HG02571 (cell line): ENCODE results near the gene PCNA.
A peak's percentile ranks its signal among the peaks of the same experiment; 100 is the strongest.
"Not testable (repeated sequence)": the region's sequence is repeated elsewhere in the genome, so short reads cannot be mapped to it uniquely, and the experiment has no call there.

Source experiments
- ATAC-seq: cut with Tn5 transposase; IDR thresholded peaks from one replicate; pipeline ENCODE4 v1.9.1; 2021; ENCODE audit warnings: mild to moderate bottlenecking, moderate library complexity; ENCODE audit not compliant: unreplicated experiment

Gene PCNA

GRCh38 chr20:5099909-5100308, 19.8 kb downstream of the PCNA start:
- not testable (repeated sequence) for ATAC-seq

DNA sequence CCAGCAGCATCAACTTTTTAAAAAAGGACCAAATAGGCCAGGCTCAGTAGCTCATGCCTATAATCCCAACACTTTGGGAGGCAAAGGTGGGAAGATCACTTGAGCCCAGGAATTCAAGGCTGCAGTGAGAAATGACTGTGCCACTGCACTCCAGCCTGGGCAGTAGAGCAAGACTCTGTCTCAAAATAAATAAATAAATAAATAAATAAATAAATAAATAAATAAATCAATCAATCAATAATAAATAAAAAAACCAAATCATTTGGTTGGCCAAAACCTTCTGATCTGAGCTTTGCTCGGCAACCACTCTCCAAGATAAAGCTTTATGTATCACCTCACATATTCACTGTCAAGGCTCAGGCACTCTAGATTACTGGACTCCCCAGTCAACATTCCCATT, 20.7 kb downstream of the PCNA start:
- not testable (repeated sequence) for ATAC-seq

DNA sequence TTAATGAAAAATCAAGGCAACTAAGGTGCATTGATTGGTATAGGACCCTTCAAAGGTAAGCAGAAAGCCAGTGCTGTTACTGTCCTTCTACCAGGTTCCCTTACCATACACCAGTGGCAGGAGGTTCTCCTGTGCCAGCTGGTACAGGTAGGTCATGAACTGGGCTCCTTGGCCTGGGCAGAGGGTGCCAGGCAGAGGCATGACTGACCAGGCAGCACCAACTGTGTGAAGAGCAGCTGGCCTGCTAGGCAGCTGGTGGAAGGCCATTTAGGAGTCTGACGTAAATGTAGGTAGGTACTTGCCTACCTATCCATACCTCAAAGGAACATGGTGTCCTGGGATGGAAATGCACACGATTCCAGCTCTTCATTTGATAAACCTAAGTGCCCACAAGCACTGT, 23.3 kb downstream of the PCNA start:
- no peak for ATAC-seq

- ATAC-seq, result no peak
These were observed 23.8 kb downstream of the PCNA start for GRCh38 chr20:5095931-5096330.

- ATAC-seq, result no peak
These were observed 24.3 kb downstream of the PCNA start for GRCh38 chr20:5095454-5095853.

DNA sequence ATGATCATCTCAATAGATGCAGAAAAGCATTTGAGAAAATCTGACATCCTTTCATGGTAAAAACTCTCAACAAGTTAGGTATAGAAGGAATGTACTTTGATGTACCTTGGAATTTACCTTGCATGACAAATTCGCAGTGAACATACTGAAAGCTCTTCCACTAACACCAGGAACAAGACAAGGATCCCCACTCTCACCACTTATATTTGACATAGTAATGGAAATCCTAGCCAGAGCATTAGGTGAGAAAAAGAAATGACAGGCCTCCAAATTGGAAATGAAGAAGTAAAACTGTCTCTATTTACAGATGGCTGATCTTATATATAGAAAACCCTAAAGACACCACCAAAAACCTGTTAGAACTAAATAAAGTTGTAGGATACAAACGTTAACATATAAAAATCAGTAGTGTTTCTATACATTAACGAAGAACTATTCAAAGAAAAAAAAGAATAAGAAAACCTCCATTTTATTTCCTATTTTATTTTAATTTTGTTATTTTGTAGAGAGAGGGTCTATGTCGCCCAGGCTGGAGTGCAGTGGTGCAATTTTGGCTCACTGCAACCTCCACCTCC, 26.9 kb downstream of the PCNA start:
- no peak for ATAC-seq

- ATAC-seq, result no peak
These were observed 27.9 kb downstream of the PCNA start for GRCh38 chr20:5091902-5092301.

GRCh38 chr20:5090191-5090590, 29.6 kb downstream of the PCNA start:
- ATAC-seq, result no peak

DNA sequence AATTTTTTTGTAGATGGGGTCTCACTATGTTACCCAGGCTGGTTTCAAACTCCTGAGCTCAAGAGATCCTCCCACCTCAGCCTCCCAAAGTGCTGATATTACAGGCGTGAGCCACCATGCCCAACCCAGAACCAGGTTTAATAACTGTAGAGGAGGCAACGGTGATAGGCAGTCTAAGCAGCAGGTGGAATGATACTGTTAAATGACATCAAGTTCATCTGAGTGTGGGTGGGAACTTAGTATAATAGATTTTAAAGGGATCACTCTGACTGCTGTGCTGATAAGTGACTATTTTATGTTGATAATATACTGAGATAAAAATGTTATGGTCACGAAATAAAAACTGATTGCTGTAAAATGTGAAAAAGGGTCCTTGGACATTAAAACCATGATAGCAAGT, 31.1 kb downstream of the PCNA start:
- no peak for ATAC-seq

DNA sequence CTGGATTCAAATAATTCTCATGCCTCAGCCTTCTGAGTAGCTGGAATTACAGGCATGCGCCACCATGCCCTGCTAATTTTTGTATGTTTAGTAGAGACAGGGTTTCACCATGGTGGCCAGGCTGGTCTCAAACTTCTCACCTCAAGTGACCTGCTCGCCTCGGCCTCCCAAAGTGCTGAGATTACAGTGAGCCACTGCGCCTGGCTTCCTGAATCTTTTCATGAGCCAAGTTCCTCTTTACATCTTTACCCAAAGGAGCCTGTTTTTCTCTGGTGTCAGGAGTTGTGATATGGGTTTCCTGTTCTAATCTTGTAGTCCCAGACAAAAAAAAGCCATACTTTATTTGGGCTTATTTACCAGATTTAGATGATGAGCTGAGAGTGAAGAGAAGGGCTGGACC, 34.4 kb downstream of the PCNA start:
- ATAC-seq, result no peak

DNA sequence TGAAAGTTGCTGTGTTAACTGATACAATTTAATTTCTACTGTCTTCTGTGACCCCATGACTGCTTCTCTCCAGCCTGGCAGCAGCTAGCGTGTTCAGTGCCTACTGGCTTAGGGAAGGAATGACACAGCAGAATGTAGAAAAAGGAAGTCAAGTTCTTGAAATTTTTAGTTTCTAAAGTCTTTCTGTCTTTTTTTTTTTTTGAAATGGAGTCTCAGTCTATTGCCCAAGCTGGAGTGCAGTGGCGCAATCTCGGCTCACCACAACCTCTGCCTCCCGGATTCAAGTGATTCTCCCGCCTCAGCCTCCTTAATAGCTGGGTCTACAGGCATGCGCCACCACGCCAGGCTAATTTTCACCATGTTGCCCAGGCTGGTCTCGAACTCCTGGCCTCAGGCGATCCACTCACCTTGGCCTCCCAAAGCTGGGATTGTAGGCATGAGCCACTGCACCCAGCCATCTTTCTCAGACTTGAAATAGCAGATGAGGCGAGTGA, 39.3 kb downstream of the PCNA start:
- no peak for ATAC-seq

- peak; percentile 96 for ATAC-seq
These were observed 41.3 kb downstream of the PCNA start for GRCh38 chr20:5078399-5078958.

DNA sequence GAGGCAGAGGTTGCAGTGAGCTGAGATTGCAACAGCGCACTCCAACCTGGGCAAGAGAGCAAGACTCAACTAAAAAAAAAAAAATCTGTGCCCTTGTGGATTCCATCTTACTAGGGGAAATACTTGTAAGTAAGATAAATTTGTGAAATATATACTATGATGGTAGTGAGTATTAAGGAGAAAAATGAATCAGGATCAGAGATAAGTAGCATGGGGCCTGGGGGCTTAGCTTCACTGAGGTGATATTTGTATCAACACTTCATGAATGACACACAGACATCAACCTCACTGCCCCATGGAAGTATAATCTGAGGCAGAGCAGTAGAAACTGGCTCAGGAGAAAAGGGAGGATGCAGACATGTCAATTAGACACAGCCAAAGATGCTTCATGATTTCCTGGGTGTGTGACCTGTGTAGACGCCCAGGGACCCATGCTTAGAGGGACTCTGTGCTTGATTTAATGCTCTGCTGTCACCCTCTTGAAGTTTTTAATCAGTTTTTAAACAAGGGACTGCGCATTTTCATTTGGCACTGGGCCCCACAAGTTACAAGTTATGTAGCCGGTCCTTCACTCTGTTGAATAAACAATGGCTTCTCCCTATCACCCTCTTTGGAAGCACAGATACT, 41.9 kb downstream of the PCNA start:
- no peak for ATAC-seq

- ATAC-seq, result not testable (repeated sequence)
These were observed 42.8 kb downstream of the PCNA start for GRCh38 chr20:5076913-5077312.

- ATAC-seq, result no peak
These were observed 45.5 kb downstream of the PCNA start for GRCh38 chr20:5074232-5074674.

GRCh38 chr20:5073660-5074231, 46.0 kb downstream of the PCNA start:
- ATAC-seq, result no peak

DNA sequence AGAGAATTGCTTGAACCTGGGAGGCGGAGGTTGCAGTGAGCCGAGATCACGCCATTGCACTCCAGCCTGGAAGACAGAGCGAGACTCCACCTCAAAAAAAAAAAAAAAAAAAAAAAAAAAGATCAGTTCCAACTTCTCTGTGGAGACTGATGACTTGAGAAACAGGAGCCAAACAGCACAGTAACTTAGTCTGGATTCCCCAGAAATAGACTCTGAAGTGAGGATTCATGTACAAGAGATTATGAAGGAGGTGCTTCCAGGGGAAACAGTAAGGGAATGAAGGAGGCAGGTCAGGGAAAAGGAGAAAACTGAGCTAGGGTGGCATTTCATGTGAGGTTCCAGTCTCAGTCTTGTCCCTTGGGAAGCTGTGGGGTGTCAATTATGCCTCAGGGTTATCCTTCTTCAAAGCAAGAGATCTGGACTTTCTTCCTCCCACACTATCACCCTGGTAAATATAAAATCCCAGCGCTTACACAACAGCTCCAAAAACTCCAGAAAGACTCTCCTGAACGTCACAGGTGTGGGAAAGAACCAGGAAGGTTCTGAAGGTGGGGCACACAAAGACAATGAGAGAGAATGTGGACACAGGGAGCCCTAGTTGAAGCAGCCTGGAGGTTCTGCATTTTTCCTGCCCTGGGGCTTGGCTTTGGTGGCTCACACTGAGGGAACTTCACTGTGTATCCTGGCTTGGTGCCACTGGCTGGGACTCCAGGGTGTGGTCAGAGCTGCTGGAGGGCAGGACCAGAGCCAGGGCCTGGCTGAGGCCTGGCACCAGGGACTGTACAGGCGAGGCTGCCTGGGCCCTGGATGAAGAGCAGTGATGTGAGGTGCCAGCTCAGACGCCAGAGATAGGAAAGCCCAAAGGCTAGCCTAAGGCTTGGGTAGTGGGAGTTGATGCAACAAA, 46.8 kb downstream of the PCNA start:
- no peak for ATAC-seq

DNA sequence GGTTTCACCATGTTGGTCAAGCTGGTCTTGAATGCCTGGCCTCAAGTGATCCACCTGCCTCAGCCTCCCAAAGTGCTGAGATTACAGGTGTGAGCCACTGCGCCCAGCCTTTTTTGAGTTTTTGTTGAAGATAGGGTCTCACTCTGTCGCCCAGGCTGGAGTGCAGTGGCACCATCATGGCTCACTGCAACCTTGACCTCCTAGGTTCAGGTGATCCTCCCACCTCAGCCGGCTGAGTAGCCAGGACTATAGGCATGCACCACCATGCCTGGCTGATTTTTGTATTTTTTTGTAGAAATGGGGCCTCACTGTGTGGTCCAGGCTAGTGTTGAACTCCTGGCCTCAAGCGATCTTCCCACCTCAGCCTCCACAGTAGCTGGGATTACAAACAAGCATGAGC, 47.8 kb downstream of the PCNA start:
- ATAC-seq, result not testable (repeated sequence)

- ATAC-seq, result no peak
These were observed 49.2 kb downstream of the PCNA start for GRCh38 chr20:5070570-5070969.

GRCh38 chr20:5070081-5070480, 49.7 kb downstream of the PCNA start:
- no peak for ATAC-seq
